AG09319 (cell line): ENCODE measurements around the gene SLC11A1.

ENCODE experiments used
- DNase-seq: peaks from one replicate; pipeline ENCODE4 v3.0.0-alpha.2; 2010; ENCODE audit warnings: low read depth; ENCODE audit errors: extremely low read depth
- TF ChIP-seq, protein P1 (sequence below): IDR thresholded peaks from 2 replicates; pipeline ENCODE4 v1.5.1; 2011; ENCODE audit warnings: low read depth, mild to moderate bottlenecking, inconsistent platforms, low read length, moderate library complexity

The SLC11A1 gene

DNA sequence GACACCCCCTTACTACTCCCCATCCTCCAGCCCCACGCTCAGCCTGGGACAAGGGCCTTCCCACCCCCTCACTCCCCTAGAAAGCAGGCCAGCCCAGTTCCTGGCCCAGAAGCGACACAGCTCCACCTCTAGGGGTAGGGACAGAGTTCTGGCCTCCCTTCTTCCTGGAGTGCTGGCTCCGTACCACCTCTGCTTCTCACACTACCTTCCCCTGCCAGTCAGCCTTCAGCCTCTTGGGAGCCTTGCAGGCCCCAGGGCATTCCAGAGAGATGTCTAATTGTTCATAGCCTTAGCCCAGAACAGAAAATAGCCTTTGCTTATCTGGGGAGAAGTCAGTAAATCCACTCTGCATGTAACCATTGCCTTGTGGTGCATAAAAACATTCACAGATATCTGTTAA lies 38.5 kb upstream of the SLC11A1 start:
- no peak for DNase-seq

DNA sequence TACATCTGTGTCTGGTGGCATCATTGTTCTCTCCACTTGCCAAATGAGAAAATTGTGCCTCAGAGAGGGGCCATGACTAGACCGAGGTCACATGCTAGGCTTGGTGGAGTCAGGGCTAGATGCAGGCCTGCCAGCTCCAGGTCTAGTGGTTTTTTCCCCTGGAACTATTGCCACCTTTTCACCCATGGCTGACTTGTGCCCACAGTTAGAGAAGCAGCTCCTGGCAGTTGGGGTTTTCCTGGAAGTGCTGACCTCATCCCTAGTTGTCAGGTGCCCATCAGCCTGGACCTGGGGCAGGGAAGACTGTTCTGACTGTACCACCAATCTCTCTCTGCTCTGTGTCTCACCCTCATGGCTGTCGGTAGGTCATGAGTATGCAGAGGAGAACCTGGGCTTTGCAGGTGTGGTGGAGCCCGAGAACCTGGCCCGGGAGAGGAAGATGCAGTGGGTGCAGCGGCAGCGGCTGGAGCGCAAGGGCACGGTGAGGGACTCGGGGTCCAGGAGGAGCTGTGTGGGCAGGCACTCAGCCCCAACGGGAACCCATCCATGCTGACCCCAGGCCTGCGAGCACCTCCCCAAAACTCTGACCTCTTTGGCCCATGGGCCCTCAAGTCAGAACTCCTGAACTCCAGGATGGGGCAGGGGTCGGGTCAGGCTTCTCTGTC lies 37.9 kb upstream of the SLC11A1 start:
- no peak for DNase-seq
- TF ChIP-seq, protein P1, sequence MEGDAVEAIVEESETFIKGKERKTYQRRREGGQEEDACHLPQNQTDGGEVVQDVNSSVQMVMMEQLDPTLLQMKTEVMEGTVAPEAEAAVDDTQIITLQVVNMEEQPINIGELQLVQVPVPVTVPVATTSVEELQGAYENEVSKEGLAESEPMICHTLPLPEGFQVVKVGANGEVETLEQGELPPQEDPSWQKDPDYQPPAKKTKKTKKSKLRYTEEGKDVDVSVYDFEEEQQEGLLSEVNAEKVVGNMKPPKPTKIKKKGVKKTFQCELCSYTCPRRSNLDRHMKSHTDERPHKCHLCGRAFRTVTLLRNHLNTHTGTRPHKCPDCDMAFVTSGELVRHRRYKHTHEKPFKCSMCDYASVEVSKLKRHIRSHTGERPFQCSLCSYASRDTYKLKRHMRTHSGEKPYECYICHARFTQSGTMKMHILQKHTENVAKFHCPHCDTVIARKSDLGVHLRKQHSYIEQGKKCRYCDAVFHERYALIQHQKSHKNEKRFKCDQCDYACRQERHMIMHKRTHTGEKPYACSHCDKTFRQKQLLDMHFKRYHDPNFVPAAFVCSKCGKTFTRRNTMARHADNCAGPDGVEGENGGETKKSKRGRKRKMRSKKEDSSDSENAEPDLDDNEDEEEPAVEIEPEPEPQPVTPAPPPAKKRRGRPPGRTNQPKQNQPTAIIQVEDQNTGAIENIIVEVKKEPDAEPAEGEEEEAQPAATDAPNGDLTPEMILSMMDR = no peak

More for the DNA sequence above, 38.5 kb upstream of the SLC11A1 start:
- TF ChIP-seq, protein P1 = no peak

DNA sequence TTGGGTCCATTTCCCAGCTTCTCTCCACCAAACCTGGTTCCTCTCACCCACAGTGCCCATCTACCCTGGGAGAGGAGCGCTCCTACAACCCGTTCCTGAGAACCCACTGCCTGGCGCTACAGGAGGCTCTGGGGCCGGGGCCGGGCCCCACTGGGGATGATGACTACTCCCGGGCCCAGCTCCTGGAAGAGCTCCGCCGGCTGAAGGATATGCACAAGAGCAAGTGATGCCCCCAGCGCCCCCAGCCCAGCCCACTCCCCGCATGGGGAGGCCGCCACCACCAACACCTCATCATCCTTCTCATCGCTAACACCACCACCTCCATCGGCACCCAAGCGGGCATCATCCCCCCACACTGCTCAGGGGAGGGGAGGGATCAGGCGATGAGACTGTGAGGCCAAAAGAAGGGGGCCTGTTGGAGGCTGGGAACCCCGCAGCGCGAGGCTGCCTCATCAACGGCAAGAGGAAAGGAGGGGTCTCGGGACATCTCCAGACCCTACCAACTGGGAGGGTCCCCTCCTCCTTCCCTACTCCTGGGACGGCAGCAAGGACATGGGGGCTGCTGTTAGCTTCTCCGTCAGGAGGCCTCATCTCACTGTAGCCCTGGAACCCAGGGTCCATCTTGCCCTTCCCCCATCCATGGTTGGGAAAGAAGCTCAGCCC lies 37.2 kb upstream of the SLC11A1 start:
- no peak for DNase-seq
- TF ChIP-seq, protein P1 = no peak

DNA sequence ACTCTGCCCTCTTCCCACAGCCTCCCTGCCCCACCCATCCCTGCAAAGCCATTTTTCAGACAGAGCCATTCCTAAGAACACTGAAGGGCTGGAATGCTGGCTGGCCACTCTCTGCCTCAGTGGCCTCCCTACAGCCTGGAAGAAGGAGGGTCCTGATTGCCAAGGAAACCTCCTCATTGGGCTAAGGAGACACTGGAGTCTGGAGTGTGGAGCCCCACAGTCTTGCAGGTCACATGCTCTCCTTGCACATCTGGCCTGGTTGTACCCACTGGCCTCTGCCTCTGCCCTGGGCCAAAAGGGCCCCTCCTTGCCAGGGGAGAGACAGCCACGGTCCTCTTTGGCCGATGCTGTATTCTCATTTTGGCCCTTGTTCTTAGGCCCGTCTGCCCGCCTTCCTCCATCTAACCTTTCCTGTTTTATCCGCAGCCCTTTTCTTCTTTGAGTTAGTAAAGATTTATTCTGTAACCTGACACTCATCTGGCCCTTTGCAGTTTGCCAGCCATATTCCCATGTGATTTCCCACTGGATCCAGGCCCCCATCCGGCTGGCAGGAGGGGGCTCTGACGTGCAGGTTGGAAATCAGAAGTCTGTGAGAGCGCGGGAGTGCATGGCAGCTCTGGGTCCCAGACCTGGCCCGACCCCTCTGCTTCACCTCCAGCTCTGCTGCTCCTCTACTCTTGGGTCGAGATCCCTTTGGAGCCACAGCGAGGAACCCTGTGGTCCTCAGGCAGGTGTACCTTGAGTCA lies 36.4 kb upstream of the SLC11A1 start:
- TF ChIP-seq, protein P1 = no peak
- no peak for DNase-seq

DNA sequence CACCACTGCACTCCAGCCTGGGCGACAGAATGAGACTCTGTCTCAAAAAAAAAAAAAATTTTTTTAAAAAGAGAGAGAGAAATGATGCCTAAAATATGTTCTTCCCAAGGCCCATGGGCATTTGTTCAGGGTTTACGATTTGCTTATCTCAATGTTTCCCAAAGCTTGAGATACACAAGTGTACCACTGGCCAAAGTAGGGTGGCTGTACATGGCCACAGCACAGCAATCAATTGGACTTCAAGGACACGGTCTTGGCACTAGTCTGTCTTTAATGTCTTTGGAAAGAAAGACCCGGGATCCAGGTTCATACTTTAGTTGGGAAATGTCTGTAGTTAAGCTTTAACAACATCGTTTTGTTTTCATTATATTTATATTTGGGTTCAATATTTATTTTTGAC lies 34.9 kb upstream of the SLC11A1 start:
- TF ChIP-seq, protein P1 = no peak

DNA sequence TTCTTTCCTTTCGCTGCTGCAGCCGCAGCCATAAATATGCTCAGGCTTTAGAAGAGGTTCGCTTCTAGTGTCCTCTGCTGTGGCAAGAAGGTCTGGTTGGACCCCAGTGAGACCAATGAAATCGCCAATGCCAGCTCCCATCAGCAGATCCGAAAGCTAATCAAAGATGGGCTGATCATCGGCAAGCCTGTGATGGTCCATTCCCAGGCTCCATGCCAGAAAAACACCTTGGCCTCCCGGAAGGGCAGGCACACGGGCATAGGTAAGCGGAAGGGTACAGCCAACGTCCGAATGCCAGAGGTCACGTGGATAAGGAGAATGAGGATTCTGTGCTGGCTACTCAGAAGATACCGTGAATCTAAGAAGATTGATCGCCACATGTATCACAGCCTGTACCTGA lies 28.0 kb upstream of the SLC11A1 start:
- TF ChIP-seq, protein P1 = no peak
- DNase-seq = no peak

More for the DNA sequence above, 34.9 kb upstream of the SLC11A1 start:
- no peak for DNase-seq
